GM11168 (cell line): ENCODE results near the gene TSPAN4.

Source experiments
- in situ Hi-C: fragments of 300-500 bp; cut with MboI; formaldehyde crosslinking; loops from one replicate; pipeline ENCODE4 v1.12.0; 2022; ENCODE audit warnings: low sequenced_read_pairs; ENCODE audit not compliant: unreplicated experiment

TSPAN4 gene

GRCh38 chr11:821512-822371, 20.9 kb upstream of the TSPAN4 start:
- in situ Hi-C loops = no loop called here

- in situ Hi-C loops = no loop called here
Measured at GRCh38 chr11:823441-824291, 19.0 kb upstream of the TSPAN4 start.

GRCh38 chr11:824292-824880, 18.3 kb upstream of the TSPAN4 start:
- in situ Hi-C loops = no loop called here

GRCh38 chr11:824942-825341, 17.7 kb upstream of the TSPAN4 start:
- in situ Hi-C loops = no loop called here

- in situ Hi-C loops = no loop called here
Measured at GRCh38 chr11:825366-826226, 17.1 kb upstream of the TSPAN4 start.

GRCh38 chr11:826227-826621, 16.4 kb upstream of the TSPAN4 start:
- in situ Hi-C loops = no loop called here

- in situ Hi-C loops = no loop called here
Measured at GRCh38 chr11:826836-827145, 15.9 kb upstream of the TSPAN4 start.

- in situ Hi-C loops = no loop called here
Measured at GRCh38 chr11:827146-827896, 15.3 kb upstream of the TSPAN4 start.

- in situ Hi-C loops = no loop called here
Measured at GRCh38 chr11:827897-828192, 14.8 kb upstream of the TSPAN4 start, which contains the start of gene CRACR2B. Gene CRACR2B (plus strand): TSS chr11:827919. CDS start chr11:828608, 689 bp downstream.

- in situ Hi-C loops = no loop called here
Measured at GRCh38 chr11:828506-829175, 14.0 kb upstream of the TSPAN4 start.

- in situ Hi-C loops = no loop called here
Measured at GRCh38 chr11:829176-829846, 13.3 kb upstream of the TSPAN4 start.

- in situ Hi-C loops = no loop called here
Measured at GRCh38 chr11:829847-830294, 12.8 kb upstream of the TSPAN4 start.

- in situ Hi-C loops = no loop called here
Measured at GRCh38 chr11:830295-831117, 12.1 kb upstream of the TSPAN4 start.

- in situ Hi-C loops = no loop called here
Measured at GRCh38 chr11:831118-831864, 11.4 kb upstream of the TSPAN4 start.

- in situ Hi-C loops = no loop called here
Measured at GRCh38 chr11:831961-832528, 10.6 kb upstream of the TSPAN4 start.

GRCh38 chr11:832529-833113, 10.0 kb upstream of the TSPAN4 start, which contains the start of gene CD151:
Gene CD151 (plus strand): TSS chr11:832952. CDS start chr11:836070, 3,118 bp downstream.
- in situ Hi-C loops = no loop called here
